ENCODE measurements around the gene FHIT.

Gene FHIT

GRCh38 chr3:60216462-60217075 is 1034.7 kb downstream of the FHIT start:
- no peaks in the 10 kb centered on the region for H3K27me3 Mint-ChIP-seq (ENCODE audit: low read depth)
- H3K36me3 Mint-ChIP-seq (ENCODE audit: low read depth), result no peaks in the 10 kb centered on the region
- H3K27ac Mint-ChIP-seq, result peak overlapping the region in 1 of 3 experiments; percentile 9
- H3K4me1 Mint-ChIP-seq, result peaks cover 19% of the 10 kb centered on the region
- no peak for TF ChIP-seq CTCF (IDR thresholded peaks at IDR 0.05; ENCODE audit: unreplicated experiment in 3 of 3)
- H3K9me3 Mint-ChIP-seq, result no peaks in the 10 kb centered on the region
- H3K4me3 Mint-ChIP-seq, result no peak overlapping the region

GRCh38 chr3:60215946-60216345 is 1035.3 kb downstream of the FHIT start:
- Mint-ChIP-seq H3K27me3 (ENCODE audit: low read depth) (no peaks in the 10 kb centered on the region), H3K27ac (peak overlapping the region in 2 of 3 experiments; percentile 8 to 10), H3K9me3 (no peaks in the 10 kb centered on the region), H3K36me3 (ENCODE audit: low read depth) (no peaks in the 10 kb centered on the region), H3K4me1 (peaks cover 19% of the 10 kb centered on the region), H3K4me3 (no peak overlapping the region)
- no peak for TF ChIP-seq CTCF (IDR thresholded peaks at IDR 0.05; ENCODE audit: unreplicated experiment in 3 of 3)

- no peak overlapping the region for H3K27ac Mint-ChIP-seq
- H3K36me3 Mint-ChIP-seq (ENCODE audit: low read depth), result no peaks in the 10 kb centered on the region
- H3K4me3 Mint-ChIP-seq, result no peak overlapping the region
- H3K4me1 Mint-ChIP-seq, result no peaks in the 10 kb centered on the region
- TF ChIP-seq CTCF (IDR thresholded peaks at IDR 0.05; ENCODE audit: unreplicated experiment in 3 of 3), result no peak
- no peaks in the 10 kb centered on the region for H3K9me3 Mint-ChIP-seq
- H3K27me3 Mint-ChIP-seq (ENCODE audit: low read depth), result no peaks in the 10 kb centered on the region
Measured at GRCh38 chr3:60207905-60208304, 1043.3 kb downstream of the FHIT start.

DNA sequence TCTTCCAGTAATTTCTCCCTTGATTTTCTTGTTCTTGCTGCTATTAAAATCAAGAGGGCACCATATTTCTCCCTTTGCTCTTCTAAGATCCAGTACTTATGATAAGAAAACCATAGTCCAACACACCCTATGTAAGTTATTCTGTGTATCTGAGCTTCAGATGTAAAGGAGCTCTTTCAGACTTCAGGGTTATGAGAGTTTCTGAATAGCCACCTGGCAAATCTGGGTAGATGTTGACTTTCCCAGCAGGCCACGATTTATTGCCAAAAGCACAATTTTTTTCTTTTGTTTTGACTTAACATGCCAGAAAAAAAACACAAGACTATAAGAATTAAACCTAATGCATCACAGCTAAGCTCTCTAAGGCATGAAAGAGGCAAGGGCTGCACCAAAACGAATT is 1045.0 kb downstream of the FHIT start:
- no peak overlapping the region for H3K27ac Mint-ChIP-seq
- H3K9me3 Mint-ChIP-seq, result no peaks in the 10 kb centered on the region
- no peaks in the 10 kb centered on the region for H3K27me3 Mint-ChIP-seq (ENCODE audit: low read depth)
- no peak for TF ChIP-seq CTCF (IDR thresholded peaks at IDR 0.05; ENCODE audit: unreplicated experiment in 3 of 3)
- no peak overlapping the region for H3K4me3 Mint-ChIP-seq
- H3K4me1 Mint-ChIP-seq, result no peaks in the 10 kb centered on the region
- H3K36me3 Mint-ChIP-seq (ENCODE audit: low read depth), result no peaks in the 10 kb centered on the region

DNA sequence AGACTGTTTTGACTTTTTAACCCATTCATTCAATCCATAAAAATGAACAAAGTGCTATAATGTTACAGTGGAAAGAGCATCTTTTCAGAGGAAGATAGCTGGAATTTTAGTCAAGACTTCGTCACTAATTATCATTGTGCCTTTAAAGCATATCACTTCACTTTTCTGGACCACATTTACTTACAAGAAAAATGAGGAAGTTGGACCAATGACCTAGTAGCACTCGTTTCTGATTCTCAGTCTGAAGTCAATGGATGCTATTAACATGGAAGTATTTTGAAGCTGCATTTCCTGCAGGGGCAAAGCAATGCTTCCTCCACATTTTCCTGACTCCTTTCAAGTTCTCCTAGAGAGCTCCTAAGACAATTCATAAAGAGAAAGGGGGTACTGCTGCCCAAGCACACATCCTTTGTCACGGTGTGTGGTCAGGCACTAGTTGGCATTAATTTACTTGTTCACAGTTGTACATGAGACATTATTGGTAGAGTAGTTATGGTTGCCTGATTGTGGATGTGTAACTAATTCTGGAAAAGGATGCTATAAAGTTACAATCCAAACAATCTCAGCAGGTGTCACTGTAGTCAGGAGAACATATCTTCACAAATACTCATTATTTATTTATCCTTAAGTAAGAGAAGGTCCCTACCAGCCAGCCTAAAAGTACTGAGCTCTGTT is 1049.1 kb downstream of the FHIT start:
- Mint-ChIP-seq H3K27me3 (ENCODE audit: low read depth) (no peaks in the 10 kb centered on the region), H3K4me3 (no peak overlapping the region), H3K36me3 (ENCODE audit: low read depth) (no peaks in the 10 kb centered on the region), H3K9me3 (no peaks in the 10 kb centered on the region), H3K27ac (no peak overlapping the region), H3K4me1 (no peaks in the 10 kb centered on the region)
- no peak for TF ChIP-seq CTCF (IDR thresholded peaks at IDR 0.05; ENCODE audit: unreplicated experiment in 3 of 3)

- no peaks in the 10 kb centered on the region for H3K4me1 Mint-ChIP-seq
- H3K36me3 Mint-ChIP-seq (ENCODE audit: low read depth), result no peaks in the 10 kb centered on the region
- H3K4me3 Mint-ChIP-seq, result no peak overlapping the region
- no peak for TF ChIP-seq CTCF (IDR thresholded peaks at IDR 0.05; ENCODE audit: unreplicated experiment in 3 of 3)
- peaks cover 4% of the 10 kb centered on the region for H3K9me3 Mint-ChIP-seq
- no peaks in the 10 kb centered on the region for H3K27me3 Mint-ChIP-seq (ENCODE audit: low read depth)
- no peak overlapping the region for H3K27ac Mint-ChIP-seq
Measured at GRCh38 chr3:60199306-60199705, 1051.9 kb downstream of the FHIT start.

All from nephron (organoid).